Measurements from ENCODE around the gene NDUFA7.

- TF ChIP-seq EP300 (IDR thresholded peaks at IDR 0.05), result no peak
- TF ChIP-seq CTCF (IDR thresholded peaks at IDR 0.05), result no peak
These were observed 10.7 kb downstream of the NDUFA7 start for GRCh38 chr19:8310342-8311055.

Measured in suprapubic skin (tissue), 3 donors.